HCT116 (cell line): ENCODE measurements around the gene CBFB. TPM values are rescaled to one million over a fixed set of nuclear protein-coding genes. Genes with fewer than 3 reads are reported as not detected.
"Not testable (repeated sequence)": the region's sequence is repeated elsewhere in the genome, so short reads cannot be mapped to it uniquely, and the experiment has no call there.

Source experiments
- ATAC-seq: fragments of 200-7000 bp; cut with Tn5 transposase; 2 replicates; pipeline ENCODE4 v1.9.1; 2020; ENCODE audit warnings: mild to moderate bottlenecking, moderate library complexity
- BruUV-seq: library from RNA; stranded (reverse); fragments of 400-500 nt; replicated peaks from 2 replicates; lab custom pipeline; 2021; lab: Mats Ljungman, UMichigan
- CTCF ChIA-PET: fragments of 300-600 bp; sonication (Branson Sonifier 250); formaldehyde crosslinking; loops from one replicate; lab custom pipeline; 2021; ENCODE audit warnings: antibody characterized with exemption; lab: Charles Lee
- POLR2A ChIA-PET: fragments of 300-600, 350-600 bp; sonication (Branson Sonifier 250); formaldehyde crosslinking; loops from one replicate; lab custom pipeline; 2021; ENCODE audit warnings: antibody characterized with exemption; lab: Charles Lee
- RAD21 ChIA-PET, 2 experiments: fragments of 300-600 bp; sonication (Branson Sonifier 250); formaldehyde crosslinking; loops; one replicate each; lab custom pipeline; 2023; ENCODE audit warnings: low total read pairs in 2 of 2; ENCODE audit not compliant: uncharacterized antibody in 2 of 2, unreplicated experiment in 2 of 2, low non-redundant PET in 1 of 2; lab: Charles Lee
- DNase-seq: peaks from one replicate; pipeline ENCODE4 v3.0.0-alpha.2; 2010; ENCODE audit warnings: low read depth, low spot score
- H2AFZ ChIP-seq: fragments of 200-600 bp; shearing (Covaris generic), sonication (generic); 2 replicates; pipeline ENCODE4 v1.6.1; 2017; ENCODE audit warnings: low read depth, mixed run types, mixed read lengths, antibody characterized with exemption, low read length; ENCODE audit not compliant: poor library complexity, severe bottlenecking
- H3K27ac ChIP-seq: 2 replicates; pipeline ENCODE4 v1.5.1; 2012; ENCODE audit warnings: low read depth, low read length
- H3K27me3 ChIP-seq: fragments of 200-600 bp; sonication (generic); 2 replicates; pipeline ENCODE4 v1.6.1; 2016; ENCODE audit warnings: mixed run types, low read length, mixed read lengths; ENCODE audit not compliant: insufficient read depth
- H3K36me3 ChIP-seq, 2 experiments: fragments of 200-500 bp in 1 of 2; fragments of 200-600 bp in 1 of 2; sonication (Bioruptor generic) in 1 of 2; sonication (generic) in 1 of 2; 2 replicates each; pipeline versions ENCODE4 v1.5.1 to v1.6.1; 2014 to 2016; ENCODE audit warnings: low read length in 2 of 2, inconsistent platforms in 1 of 2, mixed read lengths in 1 of 2, mixed run types in 1 of 2; ENCODE audit not compliant: insufficient read depth in 2 of 2, control insufficient read depth in 1 of 2
- H3K4me1 ChIP-seq, 2 experiments: fragments of 200-600 bp in 1 of 2; sonication (generic) in 1 of 2; 2 replicates each; pipeline versions ENCODE4 v1.5.1 to v1.6.1; 2012 to 2017; ENCODE audit warnings: low read length in 2 of 2, inconsistent platforms in 1 of 2, mild to moderate bottlenecking in 1 of 2, mixed read lengths in 1 of 2, mixed run types in 1 of 2, moderate library complexity in 1 of 2; ENCODE audit not compliant: insufficient read depth in 2 of 2, control insufficient read depth in 1 of 2
- H3K4me2 ChIP-seq: fragments of 200-600 bp; sonication (generic); 2 replicates; pipeline ENCODE4 v1.6.1; 2017; ENCODE audit warnings: mixed run types, low read length, mixed read lengths
- H3K4me3 ChIP-seq, 2 experiments: fragments of 200-600 bp in 1 of 2; sonication (generic) in 1 of 2; replicated peaks in 1 of 2; 2 replicates each; pipeline ENCODE4 v1.5.1; 2011 to 2016; ENCODE audit warnings: low read length in 2 of 2, control low read depth in 1 of 2, low read depth in 1 of 2, mild to moderate bottlenecking in 1 of 2, mixed read lengths in 1 of 2, mixed run types in 1 of 2
- H3K79me2 ChIP-seq: fragments of 200-600 bp; sonication (generic); 2 replicates; pipeline ENCODE4 v1.6.1; 2017; ENCODE audit warnings: mild to moderate bottlenecking, mixed run types, low read length, moderate library complexity, mixed read lengths; ENCODE audit not compliant: insufficient read depth
- H3K9ac ChIP-seq: fragments of 200-600 bp; sonication (generic); 2 replicates; pipeline ENCODE4 v1.6.1; 2016; ENCODE audit warnings: low read length, mixed read lengths
- H3K9me2 ChIP-seq: fragments of 200-600 bp; sonication (generic), shearing (Covaris generic); 2 replicates; pipeline ENCODE4 v1.6.1; 2017; ENCODE audit warnings: mixed run types, mild to moderate bottlenecking, moderate library complexity; ENCODE audit not compliant: insufficient read depth
- H3K9me3 ChIP-seq, 2 experiments: fragments of 200-500 bp in 1 of 2; fragments of 200-600 bp in 1 of 2; sonication (Bioruptor generic) in 1 of 2; sonication (generic) in 1 of 2; 2 replicates each; pipeline ENCODE4 v1.6.1; 2014 to 2017; ENCODE audit warnings: low read length in 2 of 2, mixed read lengths in 2 of 2, inconsistent platforms in 1 of 2, low read depth in 1 of 2, mild to moderate bottlenecking in 1 of 2, mixed run types in 1 of 2, moderate library complexity in 1 of 2; ENCODE audit not compliant: control insufficient read depth in 1 of 2, insufficient read depth in 1 of 2
- H4K20me1 ChIP-seq: fragments of 200-600 bp; sonication (generic), shearing (Covaris generic); 2 replicates; pipeline ENCODE4 v1.6.1; 2017; ENCODE audit warnings: mixed run types, mild to moderate bottlenecking, moderate library complexity; ENCODE audit not compliant: insufficient read depth
- EZH2 ChIP-seq: fragments of 200-600 bp; sonication (generic); IDR thresholded peaks from 2 replicates; pipeline ENCODE4 v1.6.1; 2017; ENCODE audit warnings: antibody characterized with exemption, mixed run types
- RAD21 ChIP-seq: IDR thresholded peaks from 2 replicates; pipeline ENCODE4 v1.6.1; 2012; ENCODE audit warnings: low read depth, mild to moderate bottlenecking
- SIN3A ChIP-seq: IDR thresholded peaks from 2 replicates; pipeline ENCODE4 v1.6.1; 2012; ENCODE audit warnings: low read depth
- YY1 ChIP-seq: IDR thresholded peaks from 2 replicates; pipeline ENCODE4 v1.6.1; 2011; ENCODE audit warnings: low read length, low read depth, moderate library complexity, mild to moderate bottlenecking; ENCODE audit not compliant: insufficient replicate concordance; ENCODE audit errors: extremely low read depth
- ZFX ChIP-seq: fragments of 450-650 bp; IDR thresholded peaks from 2 replicates; pipeline ENCODE4 v1.6.1; 2017
- ZNF274 ChIP-seq: fragments of 200-500 bp; sonication (Bioruptor generic); IDR thresholded peaks from 2 replicates; pipeline ENCODE4 v1.6.1; 2014; ENCODE audit warnings: mild to moderate bottlenecking, low read depth, low read length, inconsistent platforms
- intact Hi-C: fragments of 100-400 bp; cut with micrococcal nuclease; formaldehyde crosslinking; loops from 2 replicates; pipeline ENCODE4 v1.10.0; 2022
- total RNA-seq: library from RNA; stranded (reverse); gene quantifications from one replicate; pipeline ENCODE4 v1.2.1, GENCODE V29; 2021; ENCODE audit not compliant: unreplicated experiment
- TF ChIP-seq, protein P1 (sequence below), 3 experiments: fragments of 200-600 bp in 1 of 3; sonication (generic) in 1 of 3; IDR thresholded peaks in 2 of 3; conservative IDR thresholded peaks in 1 of 3; 2 replicates each; pipeline ENCODE4 v1.5.1; 2012 to 2017; ENCODE audit warnings: low read depth in 2 of 3, low read length in 2 of 3, antibody characterized with exemption in 1 of 3, borderline replicate concordance in 1 of 3, control low read depth in 1 of 3, mild to moderate bottlenecking in 1 of 3, mixed read lengths in 1 of 3, mixed run types in 1 of 3, moderate library complexity in 1 of 3; ENCODE audit not compliant: insufficient read depth in 1 of 3
- TF ChIP-seq, protein P2 (sequence below): IDR thresholded peaks from 2 replicates; pipeline ENCODE4 v1.6.1; 2012

CBFB gene
- total RNA-seq, 1 experiment from 2014 or later: 101 TPM

DNA sequence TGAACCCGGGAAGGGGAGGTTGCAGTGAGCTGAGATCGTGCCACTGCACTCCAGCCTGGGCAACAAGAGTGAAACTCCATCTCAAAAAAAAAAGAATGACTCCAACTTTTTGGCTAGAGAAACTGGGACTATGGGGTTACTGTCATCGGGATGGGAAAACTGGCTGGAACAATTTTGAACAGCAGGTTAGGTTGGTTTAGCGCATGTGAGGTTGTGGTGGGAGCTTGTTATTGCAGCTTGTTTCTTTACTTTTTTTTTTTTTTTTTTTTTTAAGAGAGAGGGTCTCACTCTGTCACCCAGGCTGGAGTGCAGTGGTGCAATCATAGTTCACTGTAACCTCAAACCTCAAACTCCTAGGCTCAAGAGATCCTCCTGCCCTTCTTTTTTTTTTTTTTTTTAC lies 12.6 kb downstream of the CBFB start:
- not testable (repeated sequence) for H3K9me2 ChIP-seq, H2AFZ ChIP-seq
- H3K36me3 ChIP-seq: peaks cover 14 to 25% of the 10 kb centered on the region in 2 experiments; a peak in 3 of 4 replicates
- peaks cover 99% of the 10 kb centered on the region for H3K79me2 ChIP-seq
- H4K20me1 ChIP-seq: peaks cover 13% of the 10 kb centered on the region; the same call in 1 of the 2 replicates
- intact Hi-C loops: loop anchor here (2.0 kb wide), 1 partner anchor 13 kb away; no protein-coding TSS in a partner anchor
- TF ChIP-seq, protein P1, sequence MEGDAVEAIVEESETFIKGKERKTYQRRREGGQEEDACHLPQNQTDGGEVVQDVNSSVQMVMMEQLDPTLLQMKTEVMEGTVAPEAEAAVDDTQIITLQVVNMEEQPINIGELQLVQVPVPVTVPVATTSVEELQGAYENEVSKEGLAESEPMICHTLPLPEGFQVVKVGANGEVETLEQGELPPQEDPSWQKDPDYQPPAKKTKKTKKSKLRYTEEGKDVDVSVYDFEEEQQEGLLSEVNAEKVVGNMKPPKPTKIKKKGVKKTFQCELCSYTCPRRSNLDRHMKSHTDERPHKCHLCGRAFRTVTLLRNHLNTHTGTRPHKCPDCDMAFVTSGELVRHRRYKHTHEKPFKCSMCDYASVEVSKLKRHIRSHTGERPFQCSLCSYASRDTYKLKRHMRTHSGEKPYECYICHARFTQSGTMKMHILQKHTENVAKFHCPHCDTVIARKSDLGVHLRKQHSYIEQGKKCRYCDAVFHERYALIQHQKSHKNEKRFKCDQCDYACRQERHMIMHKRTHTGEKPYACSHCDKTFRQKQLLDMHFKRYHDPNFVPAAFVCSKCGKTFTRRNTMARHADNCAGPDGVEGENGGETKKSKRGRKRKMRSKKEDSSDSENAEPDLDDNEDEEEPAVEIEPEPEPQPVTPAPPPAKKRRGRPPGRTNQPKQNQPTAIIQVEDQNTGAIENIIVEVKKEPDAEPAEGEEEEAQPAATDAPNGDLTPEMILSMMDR (IDR thresholded peaks at IDR 0.05 in 2 of 3, conservative IDR thresholded peaks at IDR 0.05 in 1 of 3; ENCODE audit: borderline replicate concordance in 1 of 3, insufficient read depth in 1 of 3, low read depth in 2 of 3, low read length in 2 of 3): 0 out of 6 replicates have a peak, but pooled peaks of 1 of the 3 experiments have one; percentile 3
- TF ChIP-seq, all 23 proteins: peak for 1; not testable (repeated sequence) for 22
- POLR2A ChIA-PET, H3K4me3 ChIP-seq, H3K27me3 ChIP-seq, BruUV-seq, H3K4me2 ChIP-seq, H3K27ac ChIP-seq, H3K9ac ChIP-seq, H3K9me3 ChIP-seq, H3K4me1 ChIP-seq, DNase-seq, RAD21 ChIA-PET, ATAC-seq: not testable (repeated sequence)
- CTCF ChIA-PET: interaction anchor here (0.6 to 0.7 kb wide), 3 partner anchors 32 to 443 kb away, joined by 3 read pairs; partner anchors contain the start of genes FBXL8 and TRADD

DNA sequence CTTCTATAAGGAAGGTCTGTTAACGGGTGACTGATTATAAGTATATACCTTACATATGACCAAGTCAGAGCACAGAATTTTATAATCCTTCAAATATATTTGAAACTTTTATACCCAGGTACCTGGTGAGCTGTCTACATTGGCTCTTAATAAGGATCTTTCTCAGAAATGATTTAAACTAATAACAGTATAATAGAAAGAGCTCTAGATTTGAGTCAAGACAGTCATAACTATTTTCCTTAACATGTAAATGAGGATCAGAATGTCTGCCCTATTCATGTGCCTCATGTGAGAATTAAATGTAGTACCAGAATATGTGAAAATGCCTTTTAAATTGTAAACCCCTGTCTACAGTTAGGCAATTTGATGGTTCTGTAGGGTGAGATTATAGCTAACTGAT lies 14.5 kb downstream of the CBFB start:
- H3K4me3 ChIP-seq: no peak overlapping the region
- H3K9ac ChIP-seq: no peak overlapping the region
- no peaks in the 10 kb centered on the region for H3K9me3 ChIP-seq
- ChIA-PET POLR2A (interaction anchor here (1.5 kb wide), 1 partner anchor 8 kb away, joined by 4 read pairs; no protein-coding TSS in a partner anchor), CTCF (no interaction called here), RAD21 (no interaction called here)
- H3K27me3 ChIP-seq: no peaks in the 10 kb centered on the region
- peaks cover 100% of the 10 kb centered on the region for H3K79me2 ChIP-seq
- H4K20me1 ChIP-seq: peaks cover 11% of the 10 kb centered on the region; the same call in 1 of the 2 replicates
- TF ChIP-seq EZH2 (no peak), ZFX (no peak), SIN3A (no peak), RAD21 (no peak), ZNF274 (no peak), YY1 (no peak)
- TF ChIP-seq, protein P2, sequence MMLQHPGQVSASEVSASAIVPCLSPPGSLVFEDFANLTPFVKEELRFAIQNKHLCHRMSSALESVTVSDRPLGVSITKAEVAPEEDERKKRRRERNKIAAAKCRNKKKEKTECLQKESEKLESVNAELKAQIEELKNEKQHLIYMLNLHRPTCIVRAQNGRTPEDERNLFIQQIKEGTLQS: no peak
- intact Hi-C loops: loop anchor here (2.0 kb wide), 1 partner anchor 17 kb away; no protein-coding TSS in a partner anchor
- no peak overlapping the region for H3K27ac ChIP-seq
- no peak for ATAC-seq
- H3K4me2 ChIP-seq: no peak overlapping the region
- no peak for DNase-seq
- no peak overlapping the region for H2AFZ ChIP-seq
- H3K36me3 ChIP-seq: peaks cover 11 to 21% of the 10 kb centered on the region in 2 experiments; a peak in 3 of 4 replicates
- H3K9me2 ChIP-seq: no peaks in the 10 kb centered on the region
- no peaks in the 10 kb centered on the region for H3K4me1 ChIP-seq
- no TSS peak for BruUV-seq
